HFF-Myc (cell line): ENCODE measurements around the gene P2RX2.

ENCODE experiments used
- DNase-seq: peaks from one replicate; pipeline ENCODE4 v3.0.0-alpha.2; 2011; ENCODE audit warnings: low read depth; ENCODE audit errors: extremely low read depth
- H3K4me3 ChIP-seq: replicated peaks from 2 replicates; pipeline ENCODE4 v1.5.1; 2011; ENCODE audit warnings: low read depth, mild to moderate bottlenecking, control low read depth, low read length
- TF ChIP-seq, protein P1 (sequence below): IDR thresholded peaks from 2 replicates; pipeline ENCODE4 v1.5.1; 2012; ENCODE audit warnings: mild to moderate bottlenecking, low read depth, low read length, control low read depth; ENCODE audit errors: missing control alignments

The P2RX2 gene

DNA sequence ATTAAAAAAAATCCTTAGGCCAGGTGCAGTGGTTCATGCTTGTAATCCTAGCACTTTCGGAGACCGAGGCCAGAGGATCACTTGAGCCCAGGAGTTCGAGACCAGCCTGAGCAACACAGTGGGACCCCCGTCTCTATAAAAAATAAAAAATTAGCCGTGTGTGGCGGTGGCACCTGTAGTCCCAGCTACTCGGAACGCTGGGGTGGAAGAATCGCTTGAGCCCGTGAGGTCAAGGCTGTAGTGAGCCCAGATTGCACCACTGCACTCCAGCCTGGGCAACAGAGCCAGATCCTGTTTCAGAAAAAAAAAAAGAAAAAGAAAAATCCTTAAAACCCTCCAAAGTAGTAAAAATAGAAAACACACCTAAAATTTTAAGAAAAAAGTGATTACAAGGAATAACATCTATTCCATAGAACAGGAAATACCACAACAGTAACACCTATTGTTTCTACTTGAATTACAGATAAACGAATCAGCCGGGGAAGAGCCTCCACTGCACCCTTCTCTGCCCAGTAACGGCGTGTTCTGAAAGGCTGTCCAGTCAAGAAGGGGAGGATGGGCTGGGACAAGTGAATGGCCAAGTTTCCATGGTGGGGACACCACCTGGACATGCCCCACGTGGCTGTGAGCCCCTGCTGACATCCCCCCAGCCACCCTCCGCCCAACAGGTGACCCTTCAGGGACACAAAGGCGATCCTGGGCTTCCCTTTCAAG is 50.7 kb downstream of the P2RX2 start:
- TF ChIP-seq, protein P1, sequence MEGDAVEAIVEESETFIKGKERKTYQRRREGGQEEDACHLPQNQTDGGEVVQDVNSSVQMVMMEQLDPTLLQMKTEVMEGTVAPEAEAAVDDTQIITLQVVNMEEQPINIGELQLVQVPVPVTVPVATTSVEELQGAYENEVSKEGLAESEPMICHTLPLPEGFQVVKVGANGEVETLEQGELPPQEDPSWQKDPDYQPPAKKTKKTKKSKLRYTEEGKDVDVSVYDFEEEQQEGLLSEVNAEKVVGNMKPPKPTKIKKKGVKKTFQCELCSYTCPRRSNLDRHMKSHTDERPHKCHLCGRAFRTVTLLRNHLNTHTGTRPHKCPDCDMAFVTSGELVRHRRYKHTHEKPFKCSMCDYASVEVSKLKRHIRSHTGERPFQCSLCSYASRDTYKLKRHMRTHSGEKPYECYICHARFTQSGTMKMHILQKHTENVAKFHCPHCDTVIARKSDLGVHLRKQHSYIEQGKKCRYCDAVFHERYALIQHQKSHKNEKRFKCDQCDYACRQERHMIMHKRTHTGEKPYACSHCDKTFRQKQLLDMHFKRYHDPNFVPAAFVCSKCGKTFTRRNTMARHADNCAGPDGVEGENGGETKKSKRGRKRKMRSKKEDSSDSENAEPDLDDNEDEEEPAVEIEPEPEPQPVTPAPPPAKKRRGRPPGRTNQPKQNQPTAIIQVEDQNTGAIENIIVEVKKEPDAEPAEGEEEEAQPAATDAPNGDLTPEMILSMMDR = no peak
- H3K4me3 ChIP-seq = no peak overlapping the region
- no peak for DNase-seq
